ENCODE measurements around the gene CD109.
"Not testable (repeated sequence)": the region's sequence is repeated elsewhere in the genome, so short reads cannot be mapped to it uniquely, and the experiment has no call there.

The CD109 gene

GRCh38 chr6:73704798-73705197 lies 8.8 kb downstream of the CD109 start:
- TF ChIP-seq ZFX (IDR thresholded peaks at IDR 0.05) (no peak), CTCF (conservative IDR thresholded peaks at IDR 0.05) (no peak)
- no peak overlapping the region for H3K27ac ChIP-seq

- H3K27ac ChIP-seq: no peak overlapping the region
- TF ChIP-seq ZFX (IDR thresholded peaks at IDR 0.05) (no peak), CTCF (conservative IDR thresholded peaks at IDR 0.05) (no peak)
These were observed 11.0 kb downstream of the CD109 start for GRCh38 chr6:73706971-73707370.

- TF ChIP-seq ZFX (IDR thresholded peaks at IDR 0.05): no peak
- TF ChIP-seq CTCF (conservative IDR thresholded peaks at IDR 0.05): no peak
- H3K27ac ChIP-seq: peak overlapping the region; percentile 13; the same call in 1 of the 2 replicates
These were observed 14.5 kb downstream of the CD109 start for GRCh38 chr6:73710470-73710869.

- H3K27ac ChIP-seq: peak overlapping the region; percentile 13; the same call in 1 of the 2 replicates
- no peak for TF ChIP-seq ZFX (IDR thresholded peaks at IDR 0.05)
- TF ChIP-seq CTCF (conservative IDR thresholded peaks at IDR 0.05): no peak
These were observed 14.9 kb downstream of the CD109 start for GRCh38 chr6:73710948-73711347.

- no peak for TF ChIP-seq CTCF (conservative IDR thresholded peaks at IDR 0.05)
- no peak for TF ChIP-seq ZFX (IDR thresholded peaks at IDR 0.05)
- no peak overlapping the region for H3K27ac ChIP-seq
These were observed 16.7 kb downstream of the CD109 start for GRCh38 chr6:73712535-73713173.

GRCh38 chr6:73713426-73714147 lies 17.6 kb downstream of the CD109 start:
- no peak for TF ChIP-seq ZFX (IDR thresholded peaks at IDR 0.05)
- no peak overlapping the region for H3K27ac ChIP-seq

GRCh38 chr6:73715111-73715508 lies 19.1 kb downstream of the CD109 start:
- H3K27ac ChIP-seq: not testable (repeated sequence)

GRCh38 chr6:73719046-73719445 lies 23.0 kb downstream of the CD109 start:
- TF ChIP-seq ZFX (IDR thresholded peaks at IDR 0.05): no peak
- no peak for TF ChIP-seq CTCF (conservative IDR thresholded peaks at IDR 0.05)
- no peak overlapping the region for H3K27ac ChIP-seq

Data from C4-2B (cell line).